Measurements from ENCODE around the gene POLR1D.

Gene POLR1D

DNA sequence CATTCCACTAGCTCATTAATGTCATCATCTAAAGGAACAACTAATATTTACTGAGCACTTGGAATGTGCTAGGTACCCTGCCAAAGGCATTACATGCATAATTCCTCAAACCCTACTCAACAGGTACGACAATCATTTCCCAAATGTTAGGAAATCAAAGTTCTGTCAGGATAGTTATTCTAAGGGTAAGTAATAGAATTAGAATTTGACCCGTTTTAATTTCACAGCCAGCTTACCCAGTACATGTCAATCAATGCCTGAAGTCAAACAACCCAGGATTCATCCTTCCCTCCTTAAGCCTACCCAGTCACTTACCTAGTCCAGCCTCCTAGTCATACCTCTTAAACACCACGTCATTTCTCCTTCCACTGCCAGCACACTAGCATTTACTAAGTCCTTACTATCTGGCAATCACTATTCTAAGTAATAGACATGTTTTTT lies 3.8 kb upstream of the POLR1D start:
- intact Hi-C loops (cut with DNase I; ENCODE audit: low total_unique reads), result loop anchor here (10.0 kb wide), 1 partner anchor 517 kb away; the partner anchor contains the start of gene PAN3

DNA sequence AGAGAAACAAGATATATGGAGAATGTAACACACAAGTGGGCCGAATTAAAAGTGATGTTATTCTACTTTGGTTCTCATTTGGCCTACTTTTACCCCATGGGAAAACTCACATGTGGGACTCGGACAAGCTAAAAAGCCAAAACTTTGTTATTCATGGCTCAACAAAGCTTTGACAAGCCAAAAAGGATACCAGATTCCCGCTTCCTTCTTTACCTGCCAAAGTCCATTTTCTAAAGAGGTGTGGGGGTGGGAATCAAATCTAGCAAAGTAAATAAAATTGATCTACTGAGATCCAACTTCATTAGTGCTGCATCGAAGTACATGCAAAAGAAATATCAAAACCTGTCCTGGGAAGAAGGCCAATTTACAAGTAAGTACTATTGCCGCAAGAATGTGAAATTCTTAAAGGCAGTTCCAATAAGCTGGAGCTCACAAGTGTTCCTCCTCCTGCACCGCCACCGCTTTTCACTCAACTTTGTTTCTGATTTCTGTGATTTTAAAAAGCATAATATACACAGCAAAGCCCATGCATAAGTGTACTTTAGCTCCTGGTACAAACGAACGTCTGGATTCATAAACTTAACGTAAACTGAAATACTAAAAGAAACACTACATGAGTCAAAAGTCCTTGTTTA lies 2.5 kb upstream of the POLR1D start:
- Histone ChIP-seq H3K4me1 (peaks cover 0 to 37% (median 21%) of the 10 kb centered on the region in 4 donors), H3K9me3 (no peaks in the 10 kb centered on the region), H3K27ac (peak overlapping the region; percentile 95 to 97), H3K36me3 (no peaks in the 10 kb centered on the region), H3K27me3 (no peaks in the 10 kb centered on the region), H3K4me3 (peak overlapping the region; percentile 87 to 95)
- intact Hi-C loops (cut with DNase I; ENCODE audit: low total_unique reads), result loop anchor here (10.0 kb wide), 1 partner anchor 516 kb away; the partner anchor contains the start of gene PAN3
- no peak for DNase-seq
- TF ChIP-seq, protein P1, sequence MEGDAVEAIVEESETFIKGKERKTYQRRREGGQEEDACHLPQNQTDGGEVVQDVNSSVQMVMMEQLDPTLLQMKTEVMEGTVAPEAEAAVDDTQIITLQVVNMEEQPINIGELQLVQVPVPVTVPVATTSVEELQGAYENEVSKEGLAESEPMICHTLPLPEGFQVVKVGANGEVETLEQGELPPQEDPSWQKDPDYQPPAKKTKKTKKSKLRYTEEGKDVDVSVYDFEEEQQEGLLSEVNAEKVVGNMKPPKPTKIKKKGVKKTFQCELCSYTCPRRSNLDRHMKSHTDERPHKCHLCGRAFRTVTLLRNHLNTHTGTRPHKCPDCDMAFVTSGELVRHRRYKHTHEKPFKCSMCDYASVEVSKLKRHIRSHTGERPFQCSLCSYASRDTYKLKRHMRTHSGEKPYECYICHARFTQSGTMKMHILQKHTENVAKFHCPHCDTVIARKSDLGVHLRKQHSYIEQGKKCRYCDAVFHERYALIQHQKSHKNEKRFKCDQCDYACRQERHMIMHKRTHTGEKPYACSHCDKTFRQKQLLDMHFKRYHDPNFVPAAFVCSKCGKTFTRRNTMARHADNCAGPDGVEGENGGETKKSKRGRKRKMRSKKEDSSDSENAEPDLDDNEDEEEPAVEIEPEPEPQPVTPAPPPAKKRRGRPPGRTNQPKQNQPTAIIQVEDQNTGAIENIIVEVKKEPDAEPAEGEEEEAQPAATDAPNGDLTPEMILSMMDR (IDR thresholded peaks at IDR 0.05), result no peak

More for the DNA sequence above, 3.8 kb upstream of the POLR1D start:
- no peak overlapping the region for H3K27ac ChIP-seq
- no peaks in the 10 kb centered on the region for H3K36me3 ChIP-seq
- no peaks in the 10 kb centered on the region for H3K27me3 ChIP-seq
- peaks cover 0 to 28% (median 15%) of the 10 kb centered on the region in 4 donors for H3K4me1 ChIP-seq
- H3K9me3 ChIP-seq, result no peaks in the 10 kb centered on the region
- TF ChIP-seq, protein P1 (IDR thresholded peaks at IDR 0.05), result no peak
- no peak for DNase-seq
- no peak overlapping the region for H3K4me3 ChIP-seq

DNA sequence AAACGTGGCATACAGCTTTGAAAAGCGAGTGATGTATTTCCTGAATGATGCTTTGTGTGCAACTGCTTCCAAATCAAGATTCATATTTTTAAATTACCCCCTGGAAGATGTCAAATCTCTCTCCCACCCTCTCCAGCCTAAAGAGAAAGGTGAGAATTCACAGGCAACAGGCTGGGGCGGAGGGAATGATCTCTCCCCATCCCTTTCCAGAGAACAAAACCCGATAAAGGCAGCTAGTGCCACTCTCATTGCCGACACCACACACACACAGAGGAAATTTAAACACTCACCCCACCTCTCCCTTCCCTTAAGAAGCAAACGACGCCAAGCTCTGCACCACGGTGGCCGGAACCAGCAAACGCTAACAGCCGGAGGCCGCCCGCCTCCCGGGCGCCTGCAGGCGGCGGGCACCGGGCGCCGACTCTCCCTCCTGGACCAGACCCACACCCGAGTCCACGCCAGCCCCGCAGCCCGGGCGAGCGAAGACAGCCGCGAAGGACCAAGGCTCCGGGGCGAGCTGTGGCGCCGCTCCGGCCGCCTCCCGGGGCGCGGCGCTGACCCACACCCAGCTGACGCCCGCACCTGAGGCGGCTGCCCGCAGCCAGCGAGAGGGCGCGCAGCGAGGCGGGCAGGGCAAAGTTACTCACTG lies 1.8 kb upstream of the POLR1D start:
- no peaks in the 10 kb centered on the region for H3K27me3 ChIP-seq
- TF ChIP-seq, protein P1 (IDR thresholded peaks at IDR 0.05), result peak; percentile 41 to 48
- H3K27ac ChIP-seq, result peak overlapping the region; percentile 95 to 97
- H3K4me1 ChIP-seq, result peaks cover 0 to 37% (median 21%) of the 10 kb centered on the region in 4 donors
- peak overlapping the region; percentile 87 to 95 for H3K4me3 ChIP-seq
- intact Hi-C loops (cut with DNase I; ENCODE audit: low total_unique reads), result loop anchor here (5.0 to 10.0 kb wide), 4 partner anchors 195 to 515 kb away; partner anchors contain the start of genes GTF3A, PAN3 and USP12
- no peaks in the 10 kb centered on the region for H3K9me3 ChIP-seq
- peak; percentile 41 to 76 for DNase-seq
- no peaks in the 10 kb centered on the region for H3K36me3 ChIP-seq

DNA sequence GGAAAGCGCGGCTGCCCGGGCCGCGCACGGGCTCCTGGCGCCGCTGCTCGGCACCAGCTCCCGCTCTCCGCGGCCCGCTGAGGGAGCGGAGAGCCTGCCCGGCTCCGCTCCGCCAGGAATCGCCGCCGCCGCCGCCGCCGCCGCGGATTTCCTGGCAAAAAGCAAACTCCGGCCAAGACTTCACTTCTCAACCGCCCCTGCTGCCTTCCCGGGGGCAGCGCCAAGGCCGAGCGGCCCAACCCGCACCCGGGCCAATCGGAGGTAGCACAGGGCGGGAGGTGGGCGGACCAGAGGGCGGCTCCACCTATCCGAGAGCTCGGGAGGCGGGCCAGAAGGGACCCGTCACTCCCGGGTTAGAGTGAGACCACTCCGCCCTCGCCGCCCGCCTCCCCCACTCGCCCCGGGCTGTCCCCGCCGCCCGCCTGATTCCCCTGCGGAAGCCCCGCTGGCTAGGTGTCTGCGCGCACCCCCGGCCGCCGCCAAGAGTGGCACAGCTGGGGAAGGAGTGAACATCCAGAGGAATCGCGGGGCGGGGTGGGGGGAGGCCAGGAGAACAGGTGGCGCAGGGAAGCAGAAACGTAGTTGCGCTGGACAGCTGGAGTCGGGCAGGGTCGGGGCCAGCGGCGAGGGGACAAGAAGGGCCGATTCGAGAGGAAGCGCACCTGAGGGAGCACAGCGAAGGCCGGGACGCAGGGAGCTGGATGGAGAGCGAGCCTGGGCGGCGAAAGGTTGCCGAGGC lies 1.1 kb upstream of the POLR1D start, which contains the start of gene LNX2:
TSS of gene LNX2 (minus strand) at position 153 of the 739 bp plus-strand sequence. CDS start 38,826 bp downstream, outside the sequence.
- TF ChIP-seq, protein P1 (IDR thresholded peaks at IDR 0.05), result no peak
- intact Hi-C loops (cut with DNase I; ENCODE audit: low total_unique reads), result loop anchor here (5.0 to 10.0 kb wide), 3 partner anchors 196 to 448 kb away; partner anchors contain the start of genes GTF3A and USP12
- H3K27ac ChIP-seq, result peak within 1 kb of the TSS; percentile 95 to 97
- peak; percentile 98 to 99 for DNase-seq
- H3K9me3 ChIP-seq, result no peaks in the 10 kb centered on the region
- peak within 1 kb of the TSS; percentile 87 to 95 for H3K4me3 ChIP-seq
- no peaks in the 10 kb centered on the region for H3K36me3 ChIP-seq
- no peaks in the 10 kb centered on the region for H3K27me3 ChIP-seq
- H3K4me1 ChIP-seq, result peaks cover 0 to 37% (median 21%) of the 10 kb centered on the region in 4 donors

DNA sequence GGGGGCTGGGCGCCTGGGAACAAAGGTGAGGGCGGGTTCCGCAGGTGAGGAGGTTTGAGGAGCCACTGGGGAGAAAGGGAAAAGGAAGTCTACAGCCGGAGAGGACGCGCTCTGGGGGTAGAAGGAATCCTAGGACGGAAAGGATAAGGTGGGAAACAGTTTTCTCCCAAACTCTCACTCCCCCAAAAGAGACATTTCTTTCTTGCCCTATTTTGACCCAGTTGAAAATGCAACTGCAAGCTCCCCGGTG lies 651 bp upstream of the POLR1D start:
- TF ChIP-seq, protein P1 (IDR thresholded peaks at IDR 0.05), result no peak
- peak overlapping the region; percentile 95 to 97 for H3K27ac ChIP-seq
- intact Hi-C loops (cut with DNase I; ENCODE audit: low total_unique reads), result loop anchor here (5.0 to 10.0 kb wide), 3 partner anchors 196 to 449 kb away; partner anchors contain the start of genes GTF3A and USP12
- H3K4me3 ChIP-seq, result peak overlapping the region; percentile 87 to 95
- no peaks in the 10 kb centered on the region for H3K9me3 ChIP-seq
- no peaks in the 10 kb centered on the region for H3K36me3 ChIP-seq
- DNase-seq, result no peak
- H3K4me1 ChIP-seq, result peaks cover 0 to 37% (median 21%) of the 10 kb centered on the region in 4 donors
- H3K27me3 ChIP-seq, result no peaks in the 10 kb centered on the region
